Caco-2 (cell line): ENCODE data around the gene LHX5. TPM values are rescaled to one million over a fixed set of nuclear protein-coding genes. Genes with fewer than 3 reads are reported as not detected.

Experiments used
- BruUV-seq: library from RNA; stranded (reverse); fragments of 400-500 nt; replicated peaks from 2 replicates; lab custom pipeline; 2021; lab: Mats Ljungman, UMichigan
- CTCF ChIA-PET: fragments of 300-600 bp; sonication (Branson Sonifier 250); formaldehyde crosslinking; loops from one replicate; lab custom pipeline; 2022; ENCODE audit warnings: antibody characterized with exemption; lab: Charles Lee
- POLR2A ChIA-PET: fragments of 300-600 bp; sonication (Branson Sonifier 250); formaldehyde crosslinking; loops from one replicate; lab custom pipeline; 2022; ENCODE audit warnings: antibody characterized with exemption; lab: Charles Lee
- DNase-seq, 2 experiments: peaks; one replicate each; pipeline versions ENCODE4 v3.0.0 to v3.0.0-alpha.2; 2020 to 2022
- H3K27me3 ChIP-seq: replicated peaks from 2 replicates; pipeline ENCODE4 v1.6.0; 2011; ENCODE audit warnings: low read length; ENCODE audit not compliant: control insufficient read depth, insufficient read depth
- H3K36me3 ChIP-seq: 2 replicates; pipeline ENCODE4 v1.5.1; 2011; ENCODE audit warnings: low read length; ENCODE audit not compliant: control insufficient read depth, insufficient read depth
- H3K4me1 ChIP-seq: fragments of 250-450 bp; sonication (Bioruptor Pico); 2 replicates; pipeline ENCODE4 v1.5.1; 2020; ENCODE audit warnings: mild to moderate bottlenecking
- H3K4me3 ChIP-seq: 2 replicates; pipeline ENCODE4 v1.5.1; 2011; ENCODE audit warnings: low read depth, mild to moderate bottlenecking, control low read depth, low read length
- H3K9me3 ChIP-seq: fragments of 250-450 bp; sonication (Bioruptor Pico); 2 replicates; pipeline ENCODE4 v1.5.1; 2020; ENCODE audit warnings: mild to moderate bottlenecking, moderate library complexity
- H3K27ac Mint-ChIP-seq: one replicate; pipeline ENCODE4 v1.8.0; 2022; ENCODE audit warnings: mixed read lengths; ENCODE audit not compliant: unreplicated experiment
- H3K27me3 Mint-ChIP-seq: one replicate; pipeline ENCODE4 v1.8.0; 2022; ENCODE audit warnings: mixed read lengths; ENCODE audit not compliant: insufficient read depth, unreplicated experiment
- H3K36me3 Mint-ChIP-seq: one replicate; pipeline ENCODE4 v1.8.0; 2022; ENCODE audit warnings: mild to moderate bottlenecking, mixed read lengths; ENCODE audit not compliant: insufficient read depth, unreplicated experiment
- H3K4me1 Mint-ChIP-seq: one replicate; pipeline ENCODE4 v1.8.0; 2022; ENCODE audit warnings: low read depth, mixed read lengths; ENCODE audit not compliant: unreplicated experiment
- H3K4me3 Mint-ChIP-seq: one replicate; pipeline ENCODE4 v1.8.0; 2022; ENCODE audit warnings: mild to moderate bottlenecking, moderate library complexity, mixed read lengths; ENCODE audit not compliant: unreplicated experiment
- H3K9me3 Mint-ChIP-seq: one replicate; pipeline ENCODE4 v1.8.0; 2022; ENCODE audit warnings: mixed read lengths; ENCODE audit not compliant: unreplicated experiment
- intact Hi-C: fragments of 100-400 bp; cut with micrococcal nuclease; formaldehyde crosslinking; loops from one replicate; pipeline ENCODE4 v1.10.0; 2022; ENCODE audit not compliant: unreplicated experiment
- total RNA-seq: library from RNA; stranded (reverse); gene quantifications from 2 replicates; pipeline ENCODE4 v1.2.3, GENCODE V29; 2022
- TF ChIP-seq, protein P1 (sequence below), 2 experiments: fragments of 200-600 bp in 1 of 2; IDR thresholded peaks; 1 replicate in 1 of 2; 2 replicates in 1 of 2; pipeline versions ENCODE4 v1.5.1 to v1.8.0; 2011 to 2022; ENCODE audit warnings: antibody characterized with exemption in 1 of 2, control low read depth in 1 of 2, inconsistent platforms in 1 of 2, low read depth in 1 of 2, low read length in 1 of 2, mild to moderate bottlenecking in 1 of 2, moderate library complexity in 1 of 2; ENCODE audit not compliant: insufficient read depth in 1 of 2, severe bottlenecking in 1 of 2, unreplicated experiment in 1 of 2

LHX5 gene
- total RNA-seq, 1 experiment from 2014 or later: 0.25 TPM

DNA sequence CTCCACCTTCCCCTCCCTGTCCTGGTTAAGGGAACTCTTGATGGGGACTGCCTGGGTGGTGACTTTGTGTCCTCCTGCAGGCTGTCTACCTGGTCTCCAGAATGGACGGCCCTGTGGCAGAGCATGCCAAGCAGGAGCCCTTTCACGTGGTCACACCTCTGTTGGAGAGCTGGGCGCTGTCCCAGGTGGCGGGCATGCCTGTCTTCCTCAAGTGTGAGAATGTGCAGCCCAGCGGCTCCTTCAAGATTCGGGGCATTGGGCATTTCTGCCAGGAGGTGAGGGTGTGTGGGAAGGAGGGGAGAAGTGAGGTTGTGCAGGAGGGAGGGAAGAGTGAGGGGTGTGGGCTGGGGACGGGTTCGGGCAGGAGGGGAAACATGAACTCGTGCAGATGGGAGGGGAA, 43.8 kb downstream of the LHX5 start:
- no peak for DNase-seq
- Mint-ChIP-seq H3K4me1 (no peaks in the 10 kb centered on the region), H3K36me3 (no peaks in the 10 kb centered on the region), H3K9me3 (no peaks in the 10 kb centered on the region), H3K27ac (no peak overlapping the region), H3K4me3 (no peak overlapping the region), H3K27me3 (peaks cover 3% of the 10 kb centered on the region)
- Histone ChIP-seq H3K27me3 (no peaks in the 10 kb centered on the region), H3K36me3 (no peaks in the 10 kb centered on the region), H3K9me3 (no peaks in the 10 kb centered on the region), H3K4me1 (0 out of 2 replicates have a peak, but pooled peaks cover 2% of the 10 kb centered on the region), H3K4me3 (no peak overlapping the region)
- intact Hi-C loops: loop anchor here (5.0 kb wide), 1 partner anchor 231 kb away; no protein-coding TSS in a partner anchor
- BruUV-seq: no TSS peak
- POLR2A ChIA-PET: no interaction called here
- CTCF ChIA-PET: no interaction called here
- TF ChIP-seq, protein P1, sequence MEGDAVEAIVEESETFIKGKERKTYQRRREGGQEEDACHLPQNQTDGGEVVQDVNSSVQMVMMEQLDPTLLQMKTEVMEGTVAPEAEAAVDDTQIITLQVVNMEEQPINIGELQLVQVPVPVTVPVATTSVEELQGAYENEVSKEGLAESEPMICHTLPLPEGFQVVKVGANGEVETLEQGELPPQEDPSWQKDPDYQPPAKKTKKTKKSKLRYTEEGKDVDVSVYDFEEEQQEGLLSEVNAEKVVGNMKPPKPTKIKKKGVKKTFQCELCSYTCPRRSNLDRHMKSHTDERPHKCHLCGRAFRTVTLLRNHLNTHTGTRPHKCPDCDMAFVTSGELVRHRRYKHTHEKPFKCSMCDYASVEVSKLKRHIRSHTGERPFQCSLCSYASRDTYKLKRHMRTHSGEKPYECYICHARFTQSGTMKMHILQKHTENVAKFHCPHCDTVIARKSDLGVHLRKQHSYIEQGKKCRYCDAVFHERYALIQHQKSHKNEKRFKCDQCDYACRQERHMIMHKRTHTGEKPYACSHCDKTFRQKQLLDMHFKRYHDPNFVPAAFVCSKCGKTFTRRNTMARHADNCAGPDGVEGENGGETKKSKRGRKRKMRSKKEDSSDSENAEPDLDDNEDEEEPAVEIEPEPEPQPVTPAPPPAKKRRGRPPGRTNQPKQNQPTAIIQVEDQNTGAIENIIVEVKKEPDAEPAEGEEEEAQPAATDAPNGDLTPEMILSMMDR (IDR thresholded peaks at IDR 0.05; ENCODE audit: insufficient read depth in 1 of 2, low read depth in 1 of 2, low read length in 1 of 2, severe bottlenecking in 1 of 2, unreplicated experiment in 1 of 2): no peak

DNA sequence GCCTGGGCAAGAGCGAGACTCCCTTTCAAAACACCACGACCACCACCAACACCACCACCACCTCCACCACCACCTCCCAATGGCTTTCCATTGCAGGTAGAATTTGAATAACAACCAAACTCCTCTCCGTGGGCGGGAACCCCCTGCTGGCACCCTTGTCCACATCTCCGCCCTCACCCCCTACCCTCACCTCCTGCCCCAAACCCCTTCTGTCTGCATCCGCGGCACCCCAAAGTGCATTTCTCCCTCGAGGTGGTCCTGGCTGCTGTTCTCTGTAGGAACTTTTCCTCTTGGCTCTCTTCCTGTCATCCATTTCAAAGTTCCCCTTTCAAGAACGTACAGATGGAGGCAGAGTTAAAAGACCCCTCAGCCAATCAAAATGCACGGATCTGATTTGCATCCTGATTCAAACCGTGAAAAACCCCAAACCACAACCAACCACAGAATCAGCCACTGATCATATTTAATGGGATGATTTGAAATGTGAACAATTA, 45.7 kb downstream of the LHX5 start:
- DNase-seq: no peak
- Histone ChIP-seq H3K27me3 (no peaks in the 10 kb centered on the region), H3K9me3 (no peaks in the 10 kb centered on the region), H3K4me1 (0 out of 2 replicates have a peak, but pooled peaks cover 5% of the 10 kb centered on the region), H3K4me3 (no peak overlapping the region), H3K36me3 (no peaks in the 10 kb centered on the region)
- intact Hi-C loops: loop anchor here (5.0 kb wide), 1 partner anchor 229 kb away; no protein-coding TSS in a partner anchor
- Mint-ChIP-seq H3K36me3 (no peaks in the 10 kb centered on the region), H3K4me1 (peaks cover 7% of the 10 kb centered on the region), H3K27ac (no peak overlapping the region), H3K4me3 (no peak overlapping the region), H3K9me3 (no peaks in the 10 kb centered on the region), H3K27me3 (peaks cover 3% of the 10 kb centered on the region)
- no TSS peak for BruUV-seq
- TF ChIP-seq, protein P1 (IDR thresholded peaks at IDR 0.05; ENCODE audit: insufficient read depth in 1 of 2, low read depth in 1 of 2, low read length in 1 of 2, severe bottlenecking in 1 of 2, unreplicated experiment in 1 of 2): no peak
- CTCF ChIA-PET: interaction anchor here (0.6 to 0.8 kb wide), 4 partner anchors 10 to 425 kb away, joined by 3 to 6 read pairs (median 3); partner anchors contain the start of gene PLBD2
- POLR2A ChIA-PET: no interaction called here

DNA sequence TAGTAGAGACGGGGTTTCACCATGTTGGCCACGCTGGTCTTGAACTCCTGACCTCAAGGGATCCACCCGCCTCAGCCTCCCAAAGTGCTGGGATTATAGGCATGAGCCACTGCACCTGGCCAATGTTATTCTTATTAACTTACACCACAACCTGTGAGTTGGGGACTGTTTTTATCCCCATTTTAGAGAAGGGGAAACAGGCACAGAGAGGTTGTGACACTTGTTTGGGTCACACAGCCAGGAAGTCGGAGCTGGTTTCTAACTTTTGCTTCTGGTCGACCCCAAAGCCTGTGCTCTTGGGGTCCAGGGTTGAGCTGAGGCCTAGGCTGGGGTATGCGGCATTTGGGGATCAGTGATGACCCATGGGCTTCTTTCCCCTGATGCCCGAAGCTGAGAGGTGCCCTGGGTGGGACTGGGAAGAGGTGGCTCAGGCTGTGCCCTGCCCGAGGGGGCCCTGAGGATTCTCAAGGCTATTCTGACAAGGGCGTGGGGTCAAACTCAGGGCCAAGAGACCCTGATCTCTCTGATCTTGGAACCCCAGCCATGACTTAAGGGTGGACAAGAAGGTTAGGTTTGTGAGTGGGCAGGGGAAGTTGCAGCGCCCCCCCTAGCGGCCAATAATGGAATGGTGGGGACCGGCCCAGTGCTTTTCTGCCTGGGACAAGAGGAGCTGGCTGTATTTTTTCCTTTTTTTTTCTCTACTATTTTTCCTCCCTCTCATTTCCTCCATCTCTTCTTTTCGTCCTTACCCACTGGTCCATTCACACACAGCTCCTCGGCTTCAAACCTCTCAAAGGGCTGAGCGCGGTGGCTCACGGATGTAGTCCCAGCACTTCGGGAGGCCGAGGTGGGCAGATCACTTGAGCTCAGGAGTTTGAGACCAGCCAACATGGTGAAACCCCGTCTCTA, 46.5 kb downstream of the LHX5 start:
- H3K27me3 Mint-ChIP-seq: peaks cover 3% of the 10 kb centered on the region
- H3K9me3 ChIP-seq: no peaks in the 10 kb centered on the region
- H3K4me1 Mint-ChIP-seq: peaks cover 7% of the 10 kb centered on the region
- no peak overlapping the region for H3K27ac Mint-ChIP-seq
- intact Hi-C loops: loop anchor here (5.0 kb wide), 1 partner anchor 228 kb away; no protein-coding TSS in a partner anchor
- H3K36me3 ChIP-seq: no peaks in the 10 kb centered on the region
- ChIA-PET CTCF (interaction anchor here (0.6 to 0.8 kb wide), 6 partner anchors 11 to 426 kb away, joined by 3 to 12 read pairs (median 3); partner anchors contain the start of gene PLBD2), POLR2A (no interaction called here)
- H3K4me3 Mint-ChIP-seq: no peak overlapping the region
- TF ChIP-seq, protein P1 (IDR thresholded peaks at IDR 0.05; ENCODE audit: insufficient read depth in 1 of 2, low read depth in 1 of 2, low read length in 1 of 2, severe bottlenecking in 1 of 2, unreplicated experiment in 1 of 2): peak; percentile 70 to 76
- peaks cover 9% of the 10 kb centered on the region; the same call in 1 of the 2 replicates for H3K4me1 ChIP-seq
- no peaks in the 10 kb centered on the region for H3K36me3 Mint-ChIP-seq
- no TSS peak for BruUV-seq
- DNase-seq: peak; percentile 52 to 66
- H3K27me3 ChIP-seq: no peaks in the 10 kb centered on the region
- H3K4me3 ChIP-seq: no peak overlapping the region
- no peaks in the 10 kb centered on the region for H3K9me3 Mint-ChIP-seq
